Measurements from ENCODE around the gene CCDC6.

DNA sequence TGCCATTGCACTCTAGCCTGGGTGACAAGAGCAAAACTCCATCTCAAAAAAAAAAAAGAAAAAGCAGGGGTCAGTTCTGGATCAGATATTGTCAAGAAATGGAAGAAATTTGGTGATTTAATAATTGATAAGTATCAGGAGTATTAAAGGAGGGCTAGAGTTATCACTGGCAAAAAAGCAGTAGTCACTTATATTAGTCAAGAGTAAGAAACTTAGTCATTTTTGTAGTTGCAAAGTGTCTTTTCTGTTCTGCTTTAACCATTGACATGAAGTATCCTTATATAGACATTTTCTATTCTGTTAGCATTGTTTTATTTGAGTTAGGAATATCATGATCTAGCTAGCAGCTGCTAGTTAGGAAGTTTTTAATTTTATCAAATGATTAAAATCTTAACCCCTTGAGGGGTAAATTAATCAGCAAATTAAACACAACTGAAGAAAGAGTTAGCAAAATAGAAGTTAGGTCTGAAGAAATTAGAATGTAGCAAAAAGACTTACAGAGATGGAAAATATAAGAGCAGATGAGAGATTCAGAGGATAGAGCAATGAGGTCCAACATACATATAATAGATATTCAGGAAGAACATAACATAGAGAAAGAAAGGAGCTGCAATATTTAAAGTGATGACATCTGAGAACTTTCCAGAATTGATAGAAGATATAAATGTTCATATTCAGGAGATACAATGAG is 7.3 kb upstream of the CCDC6 start:
- TF ChIP-seq, protein P1, sequence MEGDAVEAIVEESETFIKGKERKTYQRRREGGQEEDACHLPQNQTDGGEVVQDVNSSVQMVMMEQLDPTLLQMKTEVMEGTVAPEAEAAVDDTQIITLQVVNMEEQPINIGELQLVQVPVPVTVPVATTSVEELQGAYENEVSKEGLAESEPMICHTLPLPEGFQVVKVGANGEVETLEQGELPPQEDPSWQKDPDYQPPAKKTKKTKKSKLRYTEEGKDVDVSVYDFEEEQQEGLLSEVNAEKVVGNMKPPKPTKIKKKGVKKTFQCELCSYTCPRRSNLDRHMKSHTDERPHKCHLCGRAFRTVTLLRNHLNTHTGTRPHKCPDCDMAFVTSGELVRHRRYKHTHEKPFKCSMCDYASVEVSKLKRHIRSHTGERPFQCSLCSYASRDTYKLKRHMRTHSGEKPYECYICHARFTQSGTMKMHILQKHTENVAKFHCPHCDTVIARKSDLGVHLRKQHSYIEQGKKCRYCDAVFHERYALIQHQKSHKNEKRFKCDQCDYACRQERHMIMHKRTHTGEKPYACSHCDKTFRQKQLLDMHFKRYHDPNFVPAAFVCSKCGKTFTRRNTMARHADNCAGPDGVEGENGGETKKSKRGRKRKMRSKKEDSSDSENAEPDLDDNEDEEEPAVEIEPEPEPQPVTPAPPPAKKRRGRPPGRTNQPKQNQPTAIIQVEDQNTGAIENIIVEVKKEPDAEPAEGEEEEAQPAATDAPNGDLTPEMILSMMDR (conservative IDR thresholded peaks at IDR 0.05 in 1 of 2, IDR thresholded peaks at IDR 0.05 in 1 of 2; ENCODE audit: extremely low read depth in 1 of 2, insufficient read depth in 1 of 2, low read depth in 1 of 2, low read length in 2 of 2), result no peak
- TF ChIP-seq EZH2 (IDR thresholded peaks at IDR 0.05; ENCODE audit: borderline replicate concordance, low read length), result no peak

Measured in mammary epithelial cell (primary cell).